AG04449 (cell line): ENCODE measurements around the gene NOP14.
"Not testable (repeated sequence)": the region's sequence is repeated elsewhere in the genome, so short reads cannot be mapped to it uniquely, and the experiment has no call there.

Source experiments
- CTCF ChIA-PET: fragments of 350-600 bp; formaldehyde crosslinking; extraction: SDS; loops from one replicate; lab custom pipeline; 2021; ENCODE audit warnings: antibody characterized with exemption; lab: Yijun Ruan, JAX
- POLR2A ChIA-PET: fragments of 400-600, 350-600 bp; formaldehyde crosslinking; extraction: SDS; loops from one replicate; lab custom pipeline; 2020; ENCODE audit warnings: antibody characterized with exemption, inconsistent platforms; lab: Yijun Ruan, JAX
- DNase-seq: peaks from one replicate; pipeline ENCODE4 v3.0.0-alpha.2; 2010; ENCODE audit warnings: low read depth, low spot score
- H3K4me3 ChIP-seq: 2 replicates; pipeline ENCODE4 v1.5.1; 2011; ENCODE audit warnings: low read depth, mild to moderate bottlenecking, control low read depth, low read length
- TF ChIP-seq, protein P1 (sequence below): IDR thresholded peaks from one replicate; pipeline ENCODE4 v1.5.1; 2011; ENCODE audit warnings: mild to moderate bottlenecking, moderate library complexity, low read length, control low read depth, inconsistent platforms; ENCODE audit not compliant: insufficient read depth; ENCODE audit errors: missing control alignments

The NOP14 gene

GRCh38 chr4:2964706-2965258, 1.6 kb upstream of the NOP14 start:
- TF ChIP-seq, protein P1, sequence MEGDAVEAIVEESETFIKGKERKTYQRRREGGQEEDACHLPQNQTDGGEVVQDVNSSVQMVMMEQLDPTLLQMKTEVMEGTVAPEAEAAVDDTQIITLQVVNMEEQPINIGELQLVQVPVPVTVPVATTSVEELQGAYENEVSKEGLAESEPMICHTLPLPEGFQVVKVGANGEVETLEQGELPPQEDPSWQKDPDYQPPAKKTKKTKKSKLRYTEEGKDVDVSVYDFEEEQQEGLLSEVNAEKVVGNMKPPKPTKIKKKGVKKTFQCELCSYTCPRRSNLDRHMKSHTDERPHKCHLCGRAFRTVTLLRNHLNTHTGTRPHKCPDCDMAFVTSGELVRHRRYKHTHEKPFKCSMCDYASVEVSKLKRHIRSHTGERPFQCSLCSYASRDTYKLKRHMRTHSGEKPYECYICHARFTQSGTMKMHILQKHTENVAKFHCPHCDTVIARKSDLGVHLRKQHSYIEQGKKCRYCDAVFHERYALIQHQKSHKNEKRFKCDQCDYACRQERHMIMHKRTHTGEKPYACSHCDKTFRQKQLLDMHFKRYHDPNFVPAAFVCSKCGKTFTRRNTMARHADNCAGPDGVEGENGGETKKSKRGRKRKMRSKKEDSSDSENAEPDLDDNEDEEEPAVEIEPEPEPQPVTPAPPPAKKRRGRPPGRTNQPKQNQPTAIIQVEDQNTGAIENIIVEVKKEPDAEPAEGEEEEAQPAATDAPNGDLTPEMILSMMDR, result no peak
- POLR2A ChIA-PET, result no interaction called here
- H3K4me3 ChIP-seq, result peak overlapping the region; percentile 74
- CTCF ChIA-PET, result interaction anchor here (1.5 to 10.6 kb wide), 4 partner anchors 11 to 200 kb away, joined by 5 to 100 read pairs (median 10); no protein-coding TSS in a partner anchor
- no peak for DNase-seq

GRCh38 chr4:2963966-2964471, 813 bp upstream of the NOP14 start:
- H3K4me3 ChIP-seq, result peak overlapping the region; percentile 74
- DNase-seq, result no peak
- TF ChIP-seq, protein P1, result no peak
- CTCF ChIA-PET, result interaction anchor here (0.7 to 10.6 kb wide), 10 partner anchors 10 to 199 kb away, joined by 3 to 100 read pairs (median 4); no protein-coding TSS in a partner anchor
- POLR2A ChIA-PET, result interaction anchor here (0.8 to 2.2 kb wide), 7 partner anchors 9 to 200 kb away, joined by 3 to 15 read pairs (median 5); no protein-coding TSS in a partner anchor

DNA sequence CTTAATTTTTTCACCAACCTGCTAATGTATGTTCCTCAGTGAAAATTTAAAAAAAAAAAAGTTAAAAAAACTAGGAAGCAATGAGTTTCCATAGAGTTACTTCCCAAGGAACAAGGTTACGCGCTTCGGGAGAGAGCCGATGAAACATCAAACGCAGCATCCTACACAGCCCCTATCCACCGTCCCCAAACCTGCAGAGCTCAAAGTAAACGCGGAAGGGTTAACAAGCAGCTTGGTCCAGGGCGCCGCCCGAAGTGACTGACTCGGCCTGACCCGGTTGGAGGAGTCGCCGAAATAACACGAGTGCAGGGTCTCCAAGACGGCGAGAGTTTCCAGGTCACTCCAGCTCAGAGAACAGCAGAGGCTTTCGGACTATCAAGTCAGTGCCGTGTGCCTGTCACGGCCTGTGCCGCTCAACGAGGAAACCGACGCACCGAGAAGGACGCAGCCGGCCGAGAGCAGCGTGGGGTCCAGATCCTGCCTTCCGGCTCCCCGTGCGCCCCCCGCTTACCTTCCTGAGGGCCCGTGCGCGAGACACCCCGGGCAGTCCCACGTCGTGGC, 512 bp downstream of the NOP14 start:
- TF ChIP-seq, protein P1, result no peak
- DNase-seq, result no peak
- ChIA-PET POLR2A (interaction anchor here (0.7 to 2.2 kb wide), 5 partner anchors 11 to 199 kb away, joined by 4 to 15 read pairs (median 6); no protein-coding TSS in a partner anchor), CTCF (interaction anchor here (0.7 to 10.6 kb wide), 9 partner anchors 9 to 199 kb away, joined by 3 to 100 read pairs (median 6); no protein-coding TSS in a partner anchor)
- peak overlapping the region; percentile 89 for H3K4me3 ChIP-seq

DNA sequence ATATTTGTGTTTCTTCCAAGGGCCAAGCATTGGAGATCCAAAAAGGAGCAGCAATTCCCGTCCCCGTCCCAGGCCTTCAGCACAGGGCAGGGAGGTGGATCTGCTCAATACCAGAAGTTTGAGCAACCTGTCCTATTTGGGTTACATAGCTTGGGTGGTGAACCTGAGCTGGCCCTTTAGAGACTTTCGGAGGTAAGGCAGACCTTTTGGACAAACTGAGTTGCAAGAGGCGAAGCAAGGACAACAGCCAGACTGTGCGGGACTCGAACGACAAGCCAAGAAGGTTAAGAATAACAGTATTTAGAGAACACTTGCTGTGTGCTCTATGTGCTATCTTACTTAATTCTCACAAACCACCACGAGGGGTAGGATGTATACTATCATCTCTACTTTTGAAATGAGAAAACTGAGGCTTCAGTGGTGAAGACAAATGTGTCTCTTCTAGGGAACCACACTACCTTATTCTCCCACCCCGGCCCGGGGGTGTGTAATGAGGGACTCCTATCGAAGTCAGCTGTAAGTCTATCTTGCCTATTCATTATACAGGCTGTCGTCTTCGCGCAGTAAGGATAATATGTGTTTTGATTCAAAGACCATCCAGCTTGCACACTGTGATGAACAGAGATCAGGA, 1.3 kb downstream of the NOP14 start:
- ChIA-PET CTCF (interaction anchor here (0.9 to 10.6 kb wide), 7 partner anchors 10 to 198 kb away, joined by 3 to 100 read pairs (median 6); no protein-coding TSS in a partner anchor), POLR2A (interaction anchor here (1.0 to 2.2 kb wide), 2 partner anchors 26 to 198 kb away, joined by 3 to 15 read pairs; no protein-coding TSS in a partner anchor)
- no peak for DNase-seq
- H3K4me3 ChIP-seq, result peak overlapping the region; percentile 89
- TF ChIP-seq, protein P1, result no peak

GRCh38 chr4:2961421-2961810, 1.8 kb downstream of the NOP14 start:
- DNase-seq, result no peak
- POLR2A ChIA-PET, result interaction anchor here (1.0 kb wide), 1 partner anchor 197 kb away, joined by 3 read pairs; no protein-coding TSS in a partner anchor
- CTCF ChIA-PET, result interaction anchor here (0.9 to 10.6 kb wide), 6 partner anchors 9 to 198 kb away, joined by 3 to 100 read pairs (median 8); no protein-coding TSS in a partner anchor
- peak overlapping the region; percentile 89 for H3K4me3 ChIP-seq
- TF ChIP-seq, protein P1, result no peak

DNA sequence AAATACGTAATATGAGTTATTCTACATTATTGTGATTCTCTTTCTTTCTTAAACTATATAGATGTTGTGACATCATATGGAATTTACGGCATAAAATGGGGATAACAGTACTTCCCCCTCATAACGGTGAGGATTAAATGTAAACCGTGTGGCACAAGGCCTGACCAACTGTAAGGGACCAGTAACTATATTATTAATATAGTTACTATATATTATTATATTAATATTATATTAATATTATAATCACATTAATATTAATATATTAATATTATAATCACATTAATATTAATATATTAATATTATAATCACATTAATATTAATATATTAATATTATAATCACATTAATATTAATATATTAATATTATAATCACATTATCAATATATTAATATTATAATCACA, 2.8 kb downstream of the NOP14 start:
- DNase-seq, H3K4me3 ChIP-seq, CTCF ChIA-PET, POLR2A ChIA-PET: not testable (repeated sequence)
